ENCODE results near the gene MCFD2.

The MCFD2 gene

DNA sequence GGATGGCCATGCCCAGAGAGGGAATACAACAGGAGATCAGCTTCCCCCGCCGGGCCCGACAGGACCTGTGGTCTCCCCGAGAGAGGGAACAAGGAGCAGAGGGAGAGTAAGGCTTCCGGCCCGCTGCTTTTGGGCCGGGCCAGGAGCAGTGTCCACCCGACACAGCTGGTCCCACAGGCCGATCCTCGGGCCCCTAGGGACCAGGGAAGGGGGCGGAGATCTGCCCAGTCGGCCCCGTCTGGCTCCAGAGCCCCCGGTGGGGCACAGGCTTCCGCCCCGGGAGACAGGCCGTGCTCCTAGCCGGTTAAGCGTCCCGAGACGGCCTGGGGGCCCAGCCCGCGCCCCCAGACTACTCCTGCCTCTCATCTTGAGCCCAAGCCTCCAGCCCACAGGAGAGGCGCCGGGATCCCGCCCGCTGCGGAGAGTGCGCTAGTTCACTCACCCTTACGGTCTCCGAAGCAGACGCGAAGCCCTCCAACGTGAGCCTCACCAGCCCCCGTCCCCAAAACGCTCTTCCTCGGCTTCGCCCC, at the start of gene MCFD2:
Gene MCFD2 (minus strand): TSS at position 526 of the 530 bp plus-strand sequence. CDS start 6,635 bp downstream, outside the sequence.
- peak within 1 kb of the TSS; percentile 93 for H3K4me3 ChIP-seq (ENCODE audit: low read length)
- no peak for TF ChIP-seq ZNF274 (IDR thresholded peaks at IDR 0.05; ENCODE audit: low read depth, low read length)

DNA sequence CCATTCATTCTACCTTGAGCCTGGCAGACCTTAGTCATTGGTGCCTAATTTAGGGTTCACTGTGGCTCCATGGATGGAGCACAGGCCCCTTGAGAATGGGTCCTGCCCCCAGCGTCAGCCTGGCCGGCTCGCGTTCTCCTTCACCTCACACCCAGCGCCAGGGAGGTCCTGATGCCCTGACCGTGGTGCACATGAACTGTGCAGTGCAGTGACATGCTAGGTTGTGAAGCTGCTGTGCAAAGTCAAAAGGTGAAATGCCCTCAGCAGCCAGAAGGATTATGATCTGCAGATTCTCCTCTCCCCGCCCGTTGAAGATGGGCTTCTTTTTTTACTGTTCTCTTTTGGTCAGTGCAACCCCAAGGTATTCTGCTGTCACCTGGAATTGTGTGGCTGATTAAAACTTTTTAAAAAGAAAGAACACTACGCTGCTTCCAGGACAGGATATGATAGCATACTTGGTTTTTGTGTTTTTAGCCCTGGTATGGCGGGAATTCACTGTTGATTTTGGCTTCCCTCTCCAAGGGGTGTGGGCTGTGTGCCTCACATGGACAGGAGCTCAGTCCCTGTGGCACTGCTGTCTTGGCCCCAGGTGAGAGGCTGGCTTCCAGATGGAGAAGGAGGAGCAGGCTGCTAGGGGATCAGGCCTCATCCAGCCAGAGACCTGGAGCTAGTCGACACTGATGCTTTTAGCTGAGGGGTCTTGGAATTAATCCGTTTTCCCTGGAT, 49.4 kb upstream of the MCFD2 start:
- no peak for TF ChIP-seq ZNF274 (IDR thresholded peaks at IDR 0.05; ENCODE audit: low read depth, low read length)
- H3K4me3 ChIP-seq (ENCODE audit: low read length) = no peak overlapping the region

DNA sequence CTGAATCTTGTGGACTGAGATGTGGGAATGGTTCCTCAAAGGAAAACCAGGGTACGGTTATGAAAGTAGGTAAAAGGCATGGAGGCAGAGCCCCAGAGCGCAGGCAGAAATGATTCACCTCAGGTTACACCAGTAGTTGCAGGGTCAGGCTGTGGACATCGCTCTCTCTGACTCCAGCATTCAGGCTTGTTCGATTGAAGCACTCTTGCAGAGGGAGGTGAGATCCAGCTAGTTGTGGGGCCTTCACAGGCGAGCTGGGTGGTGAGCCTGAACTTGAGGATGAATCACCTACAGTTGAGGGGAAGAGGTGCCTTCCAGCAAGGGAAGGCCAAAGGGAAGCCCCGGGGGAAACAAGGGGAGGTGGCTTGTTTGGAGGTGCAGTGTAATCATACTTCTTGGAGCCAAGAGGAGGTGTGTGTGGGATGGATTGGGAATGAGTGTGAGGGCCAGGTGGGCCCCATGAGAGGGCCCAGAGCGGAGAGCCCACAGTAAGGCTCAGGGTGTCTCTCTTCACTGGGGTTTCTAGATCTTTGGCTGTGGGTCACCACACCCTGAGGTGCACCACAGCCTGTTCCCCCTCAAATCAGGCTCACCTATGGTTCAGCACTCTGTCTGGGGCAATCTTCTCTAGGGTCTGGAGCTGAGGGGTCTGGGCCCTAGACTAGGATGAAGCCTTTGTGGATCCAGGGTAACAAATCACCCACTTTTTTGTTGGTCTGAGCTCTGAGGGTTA, 48.5 kb upstream of the MCFD2 start:
- H3K4me3 ChIP-seq (ENCODE audit: low read length) = no peak overlapping the region
- TF ChIP-seq ZNF274 (IDR thresholded peaks at IDR 0.05; ENCODE audit: low read depth, low read length) = no peak

GRCh38 chr2:46963210-46963609, 47.6 kb upstream of the MCFD2 start:
- TF ChIP-seq ZNF274 (IDR thresholded peaks at IDR 0.05; ENCODE audit: low read depth, low read length) = no peak

GRCh38 chr2:46962751-46963150, 47.1 kb upstream of the MCFD2 start:
- no peak for TF ChIP-seq ZNF274 (IDR thresholded peaks at IDR 0.05; ENCODE audit: low read depth, low read length)
- H3K4me3 ChIP-seq (ENCODE audit: low read length) = no peak overlapping the region

More at GRCh38 chr2:46963210-46963609, 47.6 kb upstream of the MCFD2 start:
- no peak overlapping the region for H3K4me3 ChIP-seq (ENCODE audit: low read length)

GRCh38 chr2:46960618-46961017, 45.0 kb upstream of the MCFD2 start:
- no peak for TF ChIP-seq ZNF274 (IDR thresholded peaks at IDR 0.05; ENCODE audit: low read depth, low read length)
- H3K4me3 ChIP-seq (ENCODE audit: low read length) = no peak overlapping the region

- no peak overlapping the region for H3K4me3 ChIP-seq (ENCODE audit: low read length)
- no peak for TF ChIP-seq ZNF274 (IDR thresholded peaks at IDR 0.05; ENCODE audit: low read depth, low read length)
Measured at GRCh38 chr2:46958431-46959017, 42.9 kb upstream of the MCFD2 start.

DNA sequence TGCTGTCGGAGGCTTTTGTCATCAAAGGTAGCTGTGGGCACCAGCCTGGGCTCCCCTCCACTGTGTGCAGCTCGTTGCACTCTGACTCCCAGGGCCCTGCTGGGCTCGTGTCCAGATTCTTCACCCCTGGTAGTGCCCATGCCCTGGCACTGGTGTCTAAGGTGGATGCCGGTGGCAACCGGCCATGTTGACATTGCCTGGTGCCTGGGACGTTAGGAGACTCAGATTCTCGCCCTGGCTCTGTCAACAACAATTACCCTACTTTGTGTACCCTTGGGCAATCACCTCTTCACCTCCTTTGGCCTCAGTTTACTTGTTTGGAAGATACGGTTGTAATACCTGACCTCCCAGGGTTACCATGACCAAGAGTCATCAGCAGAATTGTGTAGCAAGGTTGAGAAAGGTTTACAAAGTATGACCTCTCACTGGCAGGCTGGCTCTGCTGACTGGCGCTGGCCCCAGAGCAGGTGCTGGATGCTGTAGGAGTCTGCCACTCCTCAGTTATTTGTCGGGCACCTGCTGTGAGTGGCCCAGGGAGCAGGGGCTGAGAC, 41.5 kb upstream of the MCFD2 start:
- no peak overlapping the region for H3K4me3 ChIP-seq (ENCODE audit: low read length)
- no peak for TF ChIP-seq ZNF274 (IDR thresholded peaks at IDR 0.05; ENCODE audit: low read depth, low read length)

GRCh38 chr2:46955764-46956163, 40.2 kb upstream of the MCFD2 start:
- no peak for TF ChIP-seq ZNF274 (IDR thresholded peaks at IDR 0.05; ENCODE audit: low read depth, low read length)
- no peak overlapping the region for H3K4me3 ChIP-seq (ENCODE audit: low read length)

DNA sequence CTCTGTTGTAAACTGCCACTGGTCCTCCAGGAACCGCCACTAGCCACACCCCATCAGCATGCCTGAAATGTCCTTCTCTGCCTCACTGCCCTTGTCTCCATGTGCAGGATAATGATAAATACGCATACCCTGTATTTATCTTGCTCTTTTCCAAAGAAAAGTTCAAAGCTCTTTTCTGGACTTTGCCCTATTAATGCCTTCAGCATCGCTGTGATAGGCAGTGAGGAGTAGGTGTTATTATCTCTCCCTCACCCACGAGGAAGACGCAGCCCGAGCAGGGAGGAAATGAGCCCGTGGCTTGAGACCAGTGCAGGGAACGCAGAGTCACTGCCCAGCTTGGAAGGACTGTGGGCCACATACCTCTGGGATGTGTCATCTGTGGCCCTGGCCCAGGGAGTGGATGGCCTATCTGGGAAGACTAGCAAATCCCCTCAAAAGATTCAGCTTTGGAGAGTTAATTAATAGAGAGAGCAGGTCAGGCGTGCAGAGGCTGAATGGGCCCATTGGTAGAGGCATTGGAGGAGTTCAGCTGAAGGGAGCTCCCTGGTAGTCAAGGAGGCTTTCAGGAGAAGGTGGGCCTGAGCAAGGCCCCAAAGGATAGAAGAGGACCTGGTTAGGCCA, 39.5 kb upstream of the MCFD2 start:
- no peak for TF ChIP-seq ZNF274 (IDR thresholded peaks at IDR 0.05; ENCODE audit: low read depth, low read length)
- H3K4me3 ChIP-seq (ENCODE audit: low read length) = no peak overlapping the region

- H3K4me3 ChIP-seq (ENCODE audit: low read length) = no peak overlapping the region
- TF ChIP-seq ZNF274 (IDR thresholded peaks at IDR 0.05; ENCODE audit: low read depth, low read length) = no peak
Measured at GRCh38 chr2:46952171-46952570, 36.6 kb upstream of the MCFD2 start.

DNA sequence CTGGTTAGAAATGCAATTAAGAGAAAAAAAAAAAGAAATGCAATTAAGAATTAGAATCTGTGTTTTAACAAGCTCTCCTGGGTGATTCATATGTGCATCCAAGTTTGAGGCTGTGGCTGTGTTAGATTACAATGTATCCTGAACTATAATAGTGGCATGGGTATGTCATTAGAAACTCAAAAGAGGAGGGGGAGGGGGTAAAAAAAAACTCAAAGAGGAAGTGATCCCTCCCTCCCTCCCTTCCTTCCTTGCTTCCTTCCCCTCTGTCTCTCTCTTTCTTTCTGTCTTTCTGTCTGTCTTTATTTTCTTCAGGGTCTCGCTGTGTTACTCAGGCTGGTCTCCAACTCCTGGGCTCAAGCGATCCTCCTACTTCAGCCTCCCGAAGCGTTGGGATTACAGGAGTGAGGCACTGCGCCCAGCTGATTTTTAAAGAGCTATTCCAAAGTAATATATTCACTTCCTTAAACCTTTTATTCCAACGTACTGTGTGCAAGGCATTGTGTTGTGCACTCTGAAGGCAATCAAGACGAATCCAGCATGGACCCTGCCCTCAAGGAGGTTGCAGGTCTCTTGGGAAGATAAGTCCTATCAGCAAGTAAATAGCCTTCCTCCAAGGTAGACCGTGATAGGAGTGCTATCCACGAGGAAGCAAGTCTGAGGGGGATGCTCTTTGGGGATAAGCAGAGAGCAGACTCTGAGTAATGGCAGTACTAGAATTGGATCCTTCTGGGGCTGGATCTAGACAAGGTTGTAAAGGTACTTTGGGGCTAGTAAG, 35.9 kb upstream of the MCFD2 start:
- no peak overlapping the region for H3K4me3 ChIP-seq (ENCODE audit: low read length)
- no peak for TF ChIP-seq ZNF274 (IDR thresholded peaks at IDR 0.05; ENCODE audit: low read depth, low read length)

GRCh38 chr2:46950314-46950713, 34.7 kb upstream of the MCFD2 start:
- TF ChIP-seq ZNF274 (IDR thresholded peaks at IDR 0.05; ENCODE audit: low read depth, low read length) = no peak
- no peak overlapping the region for H3K4me3 ChIP-seq (ENCODE audit: low read length)
